ENCODE results near the gene KPTN. TPM values are rescaled to one million over a fixed set of nuclear protein-coding genes. Genes with fewer than 3 reads are reported as not detected.

KPTN gene
- total RNA-seq, 1 experiment from 2014 or later, result 23.8 TPM

GRCh38 chr19:47461876-47462275 is 22.1 kb downstream of the KPTN start:
- H3K27me3 ChIP-seq (ENCODE audit: insufficient read depth, low read length), result peaks cover 23% of the 10 kb centered on the region
- intact Hi-C loops (cut with micrococcal nuclease), result no loop called here
- no peaks in the 10 kb centered on the region for H3K4me1 ChIP-seq (ENCODE audit: control insufficient read depth in 1 of 2, insufficient read depth in 2 of 2, low read length in 2 of 2)
- no peak for DNase-seq (ENCODE audit: low read depth, low spot score)
- H3K9ac ChIP-seq (ENCODE audit: low read length), result no peak overlapping the region
- no peaks in the 10 kb centered on the region for H4K20me1 ChIP-seq (ENCODE audit: insufficient read depth)
- ChIA-PET RAD21 (ENCODE audit: low non-redundant PET in 1 of 2, low total read pairs in 2 of 2, uncharacterized antibody in 2 of 2, unreplicated experiment in 2 of 2) (no interaction called here), POLR2A (no interaction called here), CTCF (no interaction called here)
- TF ChIP-seq TCF7L2 (IDR thresholded peaks at IDR 0.05; ENCODE audit: borderline replicate concordance, extremely low read depth, insufficient read depth, insufficient read length), result no peak
- no peak for TF ChIP-seq REST (IDR thresholded peaks at IDR 0.05; ENCODE audit: low read depth)
- no peak for TF ChIP-seq MAX (IDR thresholded peaks at IDR 0.05)
- no peak for TF ChIP-seq CEBPB (IDR thresholded peaks at IDR 0.05; ENCODE audit: low read depth)
- no peak for TF ChIP-seq SRF (IDR thresholded peaks at IDR 0.05; ENCODE audit: low read depth)
- TF ChIP-seq, protein P1, sequence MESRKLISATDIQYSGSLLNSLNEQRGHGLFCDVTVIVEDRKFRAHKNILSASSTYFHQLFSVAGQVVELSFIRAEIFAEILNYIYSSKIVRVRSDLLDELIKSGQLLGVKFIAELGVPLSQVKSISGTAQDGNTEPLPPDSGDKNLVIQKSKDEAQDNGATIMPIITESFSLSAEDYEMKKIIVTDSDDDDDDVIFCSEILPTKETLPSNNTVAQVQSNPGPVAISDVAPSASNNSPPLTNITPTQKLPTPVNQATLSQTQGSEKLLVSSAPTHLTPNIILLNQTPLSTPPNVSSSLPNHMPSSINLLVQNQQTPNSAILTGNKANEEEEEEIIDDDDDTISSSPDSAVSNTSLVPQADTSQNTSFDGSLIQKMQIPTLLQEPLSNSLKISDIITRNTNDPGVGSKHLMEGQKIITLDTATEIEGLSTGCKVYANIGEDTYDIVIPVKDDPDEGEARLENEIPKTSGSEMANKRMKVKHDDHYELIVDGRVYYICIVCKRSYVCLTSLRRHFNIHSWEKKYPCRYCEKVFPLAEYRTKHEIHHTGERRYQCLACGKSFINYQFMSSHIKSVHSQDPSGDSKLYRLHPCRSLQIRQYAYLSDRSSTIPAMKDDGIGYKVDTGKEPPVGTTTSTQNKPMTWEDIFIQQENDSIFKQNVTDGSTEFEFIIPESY (IDR thresholded peaks at IDR 0.05; ENCODE audit: extremely low read depth, insufficient replicate concordance, low read length), result no peak
- TF ChIP-seq YY1 (IDR thresholded peaks at IDR 0.05; ENCODE audit: extremely low read depth, insufficient replicate concordance, low read depth, low read length), result no peak
- TF ChIP-seq ELF1 (IDR thresholded peaks at IDR 0.05; ENCODE audit: borderline replicate concordance, low read depth), result no peak
- TF ChIP-seq ATF3 (IDR thresholded peaks at IDR 0.05), result no peak
- TF ChIP-seq EZH2 (IDR thresholded peaks at IDR 0.05), result no peak
- no peak for TF ChIP-seq POLR2A (IDR thresholded peaks at IDR 0.05; ENCODE audit: borderline replicate concordance, extremely low read depth, insufficient read depth, insufficient read length)
- TF ChIP-seq ZNF274 (IDR thresholded peaks at IDR 0.05; ENCODE audit: low read depth, low read length), result no peak
- no peak for TF ChIP-seq CTCF (IDR thresholded peaks at IDR 0.05 in 2 of 3, conservative IDR thresholded peaks at IDR 0.05 in 1 of 3; ENCODE audit: borderline replicate concordance in 1 of 3, insufficient read depth in 1 of 3, low read depth in 2 of 3, low read length in 2 of 3)
- no peak for TF ChIP-seq SP1 (IDR thresholded peaks at IDR 0.05; ENCODE audit: low read depth)
- no peak for TF ChIP-seq CBX3 (IDR thresholded peaks at IDR 0.05; ENCODE audit: low read depth)
- H3K27ac ChIP-seq (ENCODE audit: low read depth, low read length), result no peak overlapping the region
- H3K9me2 ChIP-seq (ENCODE audit: insufficient read depth), result no peaks in the 10 kb centered on the region
- no TSS peak for BruUV-seq (replicated peaks)
- no peak for ATAC-seq
- no peak overlapping the region for H3K4me2 ChIP-seq (ENCODE audit: low read length)
- H3K36me3 ChIP-seq (ENCODE audit: control insufficient read depth in 1 of 2, insufficient read depth in 2 of 2, low read length in 2 of 2), result no peaks in the 10 kb centered on the region
- no peaks in the 10 kb centered on the region for H3K79me2 ChIP-seq (ENCODE audit: insufficient read depth, low read length)
- no peaks in the 10 kb centered on the region for H3K9me3 ChIP-seq (ENCODE audit: control insufficient read depth in 1 of 2, insufficient read depth in 1 of 2, low read depth in 1 of 2, low read length in 2 of 2)
- no peak overlapping the region for H3K4me3 ChIP-seq (replicated peaks in 1 of 2; ENCODE audit: low read depth in 1 of 2, low read length in 2 of 2)
- no peak overlapping the region for H2AFZ ChIP-seq (ENCODE audit: low read depth, low read length, poor library complexity, severe bottlenecking)

Measured in HCT116 (cell line).